Neural cell (in vitro differentiated cells): ENCODE data around the gene FRMD4A.

Experiments used
- EZH2 ChIP-seq: fragments of 200-600, 300-800 bp; shearing (Covaris generic), sonication (generic); IDR thresholded peaks from 2 replicates; pipeline ENCODE4 v1.6.1; 2014; ENCODE audit warnings: antibody characterized with exemption, low read length, borderline replicate concordance, mild to moderate bottlenecking; ENCODE audit not compliant: insufficient read depth, poor library complexity, severe bottlenecking
- POLR2AphosphoS5 ChIP-seq: IDR thresholded peaks from 2 replicates; pipeline ENCODE4 v1.6.1; 2012
- TAF1 ChIP-seq: IDR thresholded peaks from 2 replicates; pipeline ENCODE4 v1.6.1; 2012; ENCODE audit warnings: low read depth
- TF ChIP-seq, protein P1 (sequence below): fragments of 450-650 bp; IDR thresholded peaks from 2 replicates; pipeline ENCODE4 v1.5.1; 2014; ENCODE audit warnings: antibody characterized with exemption, mild to moderate bottlenecking, moderate library complexity; ENCODE audit not compliant: poor library complexity, severe bottlenecking
- TF ChIP-seq, protein P2 (sequence below): IDR thresholded peaks from 2 replicates; pipeline ENCODE4 v1.6.1; 2012; ENCODE audit warnings: borderline replicate concordance

DNA sequence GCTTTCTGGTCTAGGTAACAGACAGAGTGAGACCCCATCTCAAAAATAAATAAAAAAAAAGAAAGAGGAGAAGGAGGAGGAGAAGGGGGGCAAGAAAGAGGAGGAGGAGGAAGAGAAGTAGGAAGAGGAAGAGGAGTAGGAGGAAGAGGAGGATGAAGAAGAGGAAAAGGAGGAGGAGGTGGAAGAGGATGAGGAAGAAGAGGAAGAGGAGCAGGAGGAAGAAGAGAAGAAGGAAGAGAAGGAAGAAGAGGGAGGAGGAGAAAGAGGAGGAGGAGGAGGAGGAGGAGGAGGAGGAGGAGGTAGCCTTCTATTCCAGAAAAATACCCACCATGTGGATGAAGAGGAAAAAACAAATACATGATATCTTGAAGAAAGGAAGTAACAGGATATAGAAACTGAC, 172.1 kb downstream of the FRMD4A start:
- TF ChIP-seq TAF1 (no peak), POLR2AphosphoS5 (no peak), EZH2 (no peak)
- TF ChIP-seq, protein P1, sequence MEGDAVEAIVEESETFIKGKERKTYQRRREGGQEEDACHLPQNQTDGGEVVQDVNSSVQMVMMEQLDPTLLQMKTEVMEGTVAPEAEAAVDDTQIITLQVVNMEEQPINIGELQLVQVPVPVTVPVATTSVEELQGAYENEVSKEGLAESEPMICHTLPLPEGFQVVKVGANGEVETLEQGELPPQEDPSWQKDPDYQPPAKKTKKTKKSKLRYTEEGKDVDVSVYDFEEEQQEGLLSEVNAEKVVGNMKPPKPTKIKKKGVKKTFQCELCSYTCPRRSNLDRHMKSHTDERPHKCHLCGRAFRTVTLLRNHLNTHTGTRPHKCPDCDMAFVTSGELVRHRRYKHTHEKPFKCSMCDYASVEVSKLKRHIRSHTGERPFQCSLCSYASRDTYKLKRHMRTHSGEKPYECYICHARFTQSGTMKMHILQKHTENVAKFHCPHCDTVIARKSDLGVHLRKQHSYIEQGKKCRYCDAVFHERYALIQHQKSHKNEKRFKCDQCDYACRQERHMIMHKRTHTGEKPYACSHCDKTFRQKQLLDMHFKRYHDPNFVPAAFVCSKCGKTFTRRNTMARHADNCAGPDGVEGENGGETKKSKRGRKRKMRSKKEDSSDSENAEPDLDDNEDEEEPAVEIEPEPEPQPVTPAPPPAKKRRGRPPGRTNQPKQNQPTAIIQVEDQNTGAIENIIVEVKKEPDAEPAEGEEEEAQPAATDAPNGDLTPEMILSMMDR: no peak
- TF ChIP-seq, protein P2, sequence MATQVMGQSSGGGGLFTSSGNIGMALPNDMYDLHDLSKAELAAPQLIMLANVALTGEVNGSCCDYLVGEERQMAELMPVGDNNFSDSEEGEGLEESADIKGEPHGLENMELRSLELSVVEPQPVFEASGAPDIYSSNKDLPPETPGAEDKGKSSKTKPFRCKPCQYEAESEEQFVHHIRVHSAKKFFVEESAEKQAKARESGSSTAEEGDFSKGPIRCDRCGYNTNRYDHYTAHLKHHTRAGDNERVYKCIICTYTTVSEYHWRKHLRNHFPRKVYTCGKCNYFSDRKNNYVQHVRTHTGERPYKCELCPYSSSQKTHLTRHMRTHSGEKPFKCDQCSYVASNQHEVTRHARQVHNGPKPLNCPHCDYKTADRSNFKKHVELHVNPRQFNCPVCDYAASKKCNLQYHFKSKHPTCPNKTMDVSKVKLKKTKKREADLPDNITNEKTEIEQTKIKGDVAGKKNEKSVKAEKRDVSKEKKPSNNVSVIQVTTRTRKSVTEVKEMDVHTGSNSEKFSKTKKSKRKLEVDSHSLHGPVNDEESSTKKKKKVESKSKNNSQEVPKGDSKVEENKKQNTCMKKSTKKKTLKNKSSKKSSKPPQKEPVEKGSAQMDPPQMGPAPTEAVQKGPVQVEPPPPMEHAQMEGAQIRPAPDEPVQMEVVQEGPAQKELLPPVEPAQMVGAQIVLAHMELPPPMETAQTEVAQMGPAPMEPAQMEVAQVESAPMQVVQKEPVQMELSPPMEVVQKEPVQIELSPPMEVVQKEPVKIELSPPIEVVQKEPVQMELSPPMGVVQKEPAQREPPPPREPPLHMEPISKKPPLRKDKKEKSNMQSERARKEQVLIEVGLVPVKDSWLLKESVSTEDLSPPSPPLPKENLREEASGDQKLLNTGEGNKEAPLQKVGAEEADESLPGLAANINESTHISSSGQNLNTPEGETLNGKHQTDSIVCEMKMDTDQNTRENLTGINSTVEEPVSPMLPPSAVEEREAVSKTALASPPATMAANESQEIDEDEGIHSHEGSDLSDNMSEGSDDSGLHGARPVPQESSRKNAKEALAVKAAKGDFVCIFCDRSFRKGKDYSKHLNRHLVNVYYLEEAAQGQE: no peak
